HG02588 (cell line): ENCODE results near the gene TBC1D9B.

Experiments
- ATAC-seq: cut with Tn5 transposase; IDR thresholded peaks from one replicate; pipeline ENCODE4 v1.9.1; 2021; ENCODE audit warnings: mild to moderate bottlenecking, moderate library complexity; ENCODE audit not compliant: unreplicated experiment

Gene TBC1D9B

GRCh38 chr5:179908528-179908927 is 831 bp upstream of the TBC1D9B start:
- ATAC-seq: no peak

- peak; percentile 35 for ATAC-seq
Observed at GRCh38 chr5:179906795-179907555, 722 bp downstream of the TBC1D9B start.

- no peak for ATAC-seq
Observed at GRCh38 chr5:179906294-179906794, 1.4 kb downstream of the TBC1D9B start.

- no peak for ATAC-seq
Observed at GRCh38 chr5:179905161-179905560, 2.5 kb downstream of the TBC1D9B start.

- no peak for ATAC-seq
Observed at GRCh38 chr5:179904463-179905160, 3.1 kb downstream of the TBC1D9B start.

- ATAC-seq: no peak
Observed at GRCh38 chr5:179902763-179903158, 4.9 kb downstream of the TBC1D9B start.

- no peak for ATAC-seq
Observed at GRCh38 chr5:179901915-179902762, 5.6 kb downstream of the TBC1D9B start.

- ATAC-seq: no peak
Observed at GRCh38 chr5:179901462-179901861, 6.2 kb downstream of the TBC1D9B start.

GRCh38 chr5:179900711-179901110 is 7.0 kb downstream of the TBC1D9B start:
- ATAC-seq: no peak

GRCh38 chr5:179900206-179900605 is 7.5 kb downstream of the TBC1D9B start:
- no peak for ATAC-seq

GRCh38 chr5:179895861-179896260 is 11.8 kb downstream of the TBC1D9B start:
- no peak for ATAC-seq

GRCh38 chr5:179893958-179894895 is 13.5 kb downstream of the TBC1D9B start:
- no peak for ATAC-seq

GRCh38 chr5:179893076-179893957 is 14.4 kb downstream of the TBC1D9B start:
- no peak for ATAC-seq

- no peak for ATAC-seq
Observed at GRCh38 chr5:179892255-179892654, 15.4 kb downstream of the TBC1D9B start.

GRCh38 chr5:179890751-179891682 is 16.7 kb downstream of the TBC1D9B start:
- ATAC-seq: no peak

GRCh38 chr5:179889885-179890284 is 17.8 kb downstream of the TBC1D9B start:
- ATAC-seq: no peak

- ATAC-seq: no peak
Observed at GRCh38 chr5:179887802-179888201, 19.9 kb downstream of the TBC1D9B start.

GRCh38 chr5:179887095-179887494 is 20.6 kb downstream of the TBC1D9B start:
- no peak for ATAC-seq
